ENCODE measurements around the gene ABLIM3. TPM values are rescaled to one million over a fixed set of nuclear protein-coding genes. Genes with fewer than 3 reads are reported as not detected.

ABLIM3 gene
- total and polyA plus RNA-seq, 2 experiments from 2014 or later: 7.3 to 7.8 TPM

- Histone ChIP-seq H3K36me3 (replicated peaks; ENCODE audit: insufficient read depth, low read depth) (no peaks in the 10 kb centered on the region), H2AFZ (no peak overlapping the region), H3K9me2 (replicated peaks; ENCODE audit: insufficient read depth) (no peaks in the 10 kb centered on the region), H3K27ac (no peak overlapping the region), H3K4me3 (no peak overlapping the region), H3K4me1 (ENCODE audit: insufficient read depth) (no peaks in the 10 kb centered on the region), H3K79me2 (no peaks in the 10 kb centered on the region), H3K9me3 (ENCODE audit: low read depth) (no peaks in the 10 kb centered on the region), H4K20me1 (ENCODE audit: insufficient read depth, poor library complexity, severe bottlenecking) (no peaks in the 10 kb centered on the region), H3K27me3 (no peaks in the 10 kb centered on the region), H3K4me2 (no peak overlapping the region)
- 74% methylated on average over 4 of the region's 4 CpGs for WGBS (ENCODE audit: low lambda C conversion rate, missing lambda C conversion rate)
- no peak for TF ChIP-seq EZH2 (IDR thresholded peaks at IDR 0.05; ENCODE audit: borderline replicate concordance)
- TF ChIP-seq CTCF (IDR thresholded peaks at IDR 0.05; ENCODE audit: poor library complexity): no peak
- no peak for TF ChIP-seq EZH2phosphoT487 (IDR thresholded peaks at IDR 0.05; ENCODE audit: low read depth, severe bottlenecking, unreplicated experiment)
- no peak for DNase-seq (ENCODE audit: low spot score)
Measured at GRCh38 chr5:149210968-149211490, 69.7 kb downstream of the ABLIM3 start.

GRCh38 chr5:149211566-149211965, 70.3 kb downstream of the ABLIM3 start:
- no peaks in the 10 kb centered on the region for H3K9me2 ChIP-seq (replicated peaks; ENCODE audit: insufficient read depth)
- no peaks in the 10 kb centered on the region for H3K27me3 ChIP-seq
- H2AFZ ChIP-seq: no peak overlapping the region
- TF ChIP-seq CTCF (IDR thresholded peaks at IDR 0.05; ENCODE audit: poor library complexity) (no peak), EZH2phosphoT487 (IDR thresholded peaks at IDR 0.05; ENCODE audit: low read depth, severe bottlenecking, unreplicated experiment) (no peak), EZH2 (IDR thresholded peaks at IDR 0.05; ENCODE audit: borderline replicate concordance) (no peak)
- H4K20me1 ChIP-seq (ENCODE audit: insufficient read depth, poor library complexity, severe bottlenecking): no peaks in the 10 kb centered on the region
- no peaks in the 10 kb centered on the region for H3K36me3 ChIP-seq (replicated peaks; ENCODE audit: insufficient read depth, low read depth)
- no peak for DNase-seq (ENCODE audit: low spot score)
- H3K4me2 ChIP-seq: no peak overlapping the region
- H3K27ac ChIP-seq: no peak overlapping the region
- no peaks in the 10 kb centered on the region for H3K4me1 ChIP-seq (ENCODE audit: insufficient read depth)
- H3K79me2 ChIP-seq: no peaks in the 10 kb centered on the region
- no peak overlapping the region for H3K4me3 ChIP-seq
- no peaks in the 10 kb centered on the region for H3K9me3 ChIP-seq (ENCODE audit: low read depth)

GRCh38 chr5:149212198-149212951, 71.1 kb downstream of the ABLIM3 start:
- no peaks in the 10 kb centered on the region for H3K27me3 ChIP-seq
- no peaks in the 10 kb centered on the region for H3K9me3 ChIP-seq (ENCODE audit: low read depth)
- H4K20me1 ChIP-seq (ENCODE audit: insufficient read depth, poor library complexity, severe bottlenecking): no peaks in the 10 kb centered on the region
- no peak overlapping the region for H3K4me3 ChIP-seq
- TF ChIP-seq EZH2phosphoT487 (IDR thresholded peaks at IDR 0.05; ENCODE audit: low read depth, severe bottlenecking, unreplicated experiment) (no peak), CTCF (IDR thresholded peaks at IDR 0.05; ENCODE audit: poor library complexity) (no peak), EZH2 (IDR thresholded peaks at IDR 0.05; ENCODE audit: borderline replicate concordance) (no peak)
- no peak overlapping the region for H3K27ac ChIP-seq
- H3K9me2 ChIP-seq (replicated peaks; ENCODE audit: insufficient read depth): no peaks in the 10 kb centered on the region
- WGBS (ENCODE audit: low lambda C conversion rate, missing lambda C conversion rate): 85% methylated on average over 7 of the region's 7 CpGs
- no peaks in the 10 kb centered on the region for H3K36me3 ChIP-seq (replicated peaks; ENCODE audit: insufficient read depth, low read depth)
- no peaks in the 10 kb centered on the region for H3K79me2 ChIP-seq
- no peaks in the 10 kb centered on the region for H3K4me1 ChIP-seq (ENCODE audit: insufficient read depth)
- peak; percentile 35 for DNase-seq (ENCODE audit: low spot score)
- no peak overlapping the region for H2AFZ ChIP-seq
- H3K4me2 ChIP-seq: no peak overlapping the region

Data from hepatocyte (in vitro differentiated cells).